ENCODE data around the gene ANO7.

Gene ANO7

DNA sequence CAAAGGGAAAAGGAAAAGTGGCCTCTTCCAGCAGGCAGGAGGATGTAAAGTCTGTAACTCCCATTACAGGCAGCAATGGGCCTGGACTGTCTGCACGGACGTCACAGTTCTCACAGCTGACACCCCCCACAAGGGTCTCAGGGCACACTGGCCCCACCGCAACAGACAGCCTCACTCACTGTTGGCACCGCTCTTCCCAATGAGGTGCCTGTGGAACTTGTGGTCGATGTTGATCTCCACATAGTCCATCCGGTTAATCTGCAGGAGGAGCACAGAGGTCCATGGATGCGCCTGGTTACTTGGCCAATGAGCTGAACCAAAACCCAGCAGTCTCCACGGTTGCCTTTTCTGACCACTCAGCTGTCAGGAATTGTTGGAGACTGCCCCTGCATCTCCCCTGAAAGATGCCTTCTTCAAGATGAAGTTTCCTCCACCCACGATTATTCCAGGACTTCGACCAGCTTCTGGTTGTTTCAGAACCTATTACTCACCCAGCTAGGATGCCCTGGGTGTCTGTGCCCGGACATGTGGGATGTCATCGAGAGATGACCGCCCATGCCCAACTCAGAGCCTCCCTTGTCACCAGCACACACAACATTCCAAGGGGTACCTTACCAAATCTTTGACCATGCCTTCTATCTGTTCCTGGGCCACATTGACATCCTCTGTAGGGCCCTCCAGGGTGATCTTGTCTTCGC is 64.5 kb downstream of the ANO7 start:
- no peak for DNase-seq (ENCODE audit: low spot score)

DNA sequence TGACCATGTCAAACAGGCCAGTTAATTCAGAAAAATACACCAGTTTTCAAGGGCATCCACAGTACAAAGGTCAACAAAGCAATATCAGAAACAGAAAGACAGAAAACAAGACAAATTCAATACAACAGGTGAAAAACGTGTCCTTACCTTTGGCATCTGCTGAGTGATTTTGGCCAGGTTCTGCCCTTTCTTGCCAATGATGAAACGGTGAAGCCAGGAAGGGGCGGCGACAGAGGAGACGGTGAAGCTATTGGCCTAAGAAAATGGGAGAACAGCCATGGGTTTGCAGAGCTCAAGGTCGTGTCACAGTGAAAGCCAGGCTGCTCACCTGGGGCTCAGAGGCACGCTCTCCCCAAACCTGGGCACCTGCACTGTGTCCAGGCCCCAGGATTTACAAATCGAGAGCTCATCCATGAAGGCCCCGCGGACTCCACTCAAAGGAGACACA is 66.5 kb downstream of the ANO7 start:
- no peak for DNase-seq (ENCODE audit: low spot score)

DNA sequence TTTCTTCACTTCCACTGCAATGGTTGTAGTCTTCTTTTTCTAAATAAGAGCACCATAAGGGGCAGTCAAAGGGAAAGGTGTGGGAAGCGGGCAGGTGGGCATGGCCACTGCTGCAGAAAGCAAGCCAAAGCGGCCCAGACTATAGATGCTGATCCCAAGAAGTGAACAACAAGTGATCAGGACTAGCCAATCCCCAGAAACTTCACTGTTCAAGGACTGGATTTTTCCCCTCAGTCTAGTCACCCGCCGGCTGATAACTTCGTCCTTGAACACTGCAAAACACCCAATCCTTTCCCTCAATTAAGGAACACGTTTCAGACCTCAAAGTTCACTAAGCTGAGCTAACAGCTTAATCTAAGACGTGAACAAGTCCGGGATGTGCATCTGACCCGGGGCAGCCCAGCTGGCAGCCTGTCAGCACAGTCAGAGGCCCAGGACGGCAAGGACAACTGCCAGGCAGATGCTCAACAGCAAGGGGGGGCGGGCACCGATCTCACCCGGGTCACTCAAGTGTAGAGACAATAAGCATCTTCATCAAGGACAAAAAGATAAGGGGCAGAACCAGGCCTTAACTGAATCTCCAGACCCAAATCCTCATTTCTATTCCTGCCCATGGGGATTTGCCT is 67.2 kb downstream of the ANO7 start:
- DNase-seq (ENCODE audit: low spot score), result no peak

DNA sequence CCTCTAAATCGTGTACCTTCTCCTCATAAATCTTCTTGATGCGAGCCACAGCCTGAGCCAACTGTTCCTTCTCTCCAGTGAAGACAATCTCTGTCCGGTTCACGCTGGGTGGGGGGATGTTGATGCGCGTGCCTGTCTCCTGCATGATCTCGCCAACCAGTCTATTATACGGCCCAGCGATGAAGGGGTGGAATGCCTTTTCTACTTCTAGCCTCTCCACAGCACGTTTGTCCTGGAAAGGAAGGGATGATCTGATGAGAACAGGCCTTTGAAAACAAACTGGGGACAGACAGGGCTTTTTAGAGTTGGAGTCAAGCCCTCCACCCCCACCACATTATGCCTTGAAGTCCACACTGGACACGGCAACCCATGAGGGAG is 67.7 kb downstream of the ANO7 start:
- no peak for DNase-seq (ENCODE audit: low spot score)

DNA sequence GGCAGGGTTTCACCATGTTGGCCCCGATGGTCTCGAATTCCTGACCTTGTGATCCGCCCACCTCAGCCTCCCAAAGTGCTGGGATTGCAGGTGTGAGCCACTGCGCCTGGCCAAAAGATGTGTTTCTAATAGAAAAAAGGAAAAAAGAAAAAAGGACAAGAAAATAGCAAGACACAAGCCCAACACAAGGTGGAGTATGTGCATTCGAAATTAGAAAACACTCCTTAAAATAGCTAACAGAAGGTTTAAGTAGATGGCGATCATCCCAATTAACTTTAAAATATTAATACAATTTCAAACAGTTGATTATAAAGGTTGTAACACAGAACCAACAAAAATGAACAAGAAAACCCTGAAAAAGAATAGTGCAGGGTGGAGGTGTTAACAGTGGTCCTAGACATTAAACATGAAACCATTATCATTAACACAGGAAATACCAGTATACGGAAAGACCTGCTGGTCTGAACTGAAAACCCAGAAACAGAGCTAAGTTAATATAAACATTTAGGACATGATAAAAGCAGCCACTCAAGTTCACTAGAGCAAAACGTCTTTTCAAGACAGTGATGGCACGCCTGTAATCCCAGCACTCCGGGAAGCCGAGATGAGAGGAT is 69.0 kb downstream of the ANO7 start:
- no peak for DNase-seq (ENCODE audit: low spot score)

DNA sequence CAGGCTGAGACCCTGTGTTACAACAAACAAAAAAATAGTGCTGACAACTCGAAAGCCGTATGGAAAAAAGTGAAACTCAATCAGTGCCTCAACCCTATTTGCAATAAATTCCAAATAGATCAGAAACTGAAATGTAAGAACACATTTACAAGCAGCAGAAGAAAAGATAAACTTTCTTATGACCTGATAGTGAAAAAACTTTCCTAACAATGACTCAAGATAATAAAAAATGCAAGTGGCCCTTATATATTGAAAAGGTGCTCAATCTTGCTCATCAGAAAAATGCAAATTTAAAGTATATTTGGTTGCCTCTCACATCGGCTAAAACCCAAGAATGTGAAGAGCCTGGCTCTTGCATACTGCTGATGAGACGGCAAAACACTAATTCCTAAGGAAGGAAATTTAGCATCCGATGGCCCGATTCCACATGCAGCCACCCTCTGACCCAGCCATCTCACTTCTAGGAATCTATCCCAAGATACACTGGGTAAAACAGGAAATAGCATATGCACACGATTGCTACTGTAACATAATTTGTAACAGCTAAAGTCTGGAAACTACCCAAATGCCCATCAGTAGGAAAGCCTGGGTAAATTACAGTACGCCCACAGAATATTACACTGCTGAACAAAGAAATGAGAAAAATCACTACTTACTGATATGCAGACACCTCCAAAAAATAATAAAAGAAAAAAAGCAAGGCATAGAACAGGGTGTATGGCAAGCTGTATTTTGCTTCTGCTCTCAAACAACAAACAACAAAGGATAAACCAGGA is 70.2 kb downstream of the ANO7 start:
- DNase-seq (ENCODE audit: low spot score), result no peak

DNA sequence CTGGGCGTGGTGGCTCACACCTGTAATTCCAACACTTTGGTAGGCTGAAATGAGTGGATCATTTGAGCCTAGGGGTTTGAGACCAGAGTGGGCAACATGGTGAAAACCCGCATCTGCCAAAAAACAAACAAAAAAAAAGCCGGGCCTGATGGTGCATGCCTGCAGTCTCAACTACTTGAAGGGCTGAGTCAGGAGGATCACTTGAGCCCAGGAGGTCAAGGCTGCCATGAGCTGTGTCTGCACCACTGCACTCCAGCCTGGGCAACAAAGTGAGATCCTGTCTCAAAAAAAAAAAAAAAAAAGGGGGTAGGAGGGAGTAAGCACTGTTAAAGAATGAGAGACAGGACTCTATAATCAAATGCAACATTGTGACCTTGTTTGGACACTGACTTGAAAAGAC is 72.4 kb downstream of the ANO7 start:
- DNase-seq (ENCODE audit: low spot score), result no peak

DNA sequence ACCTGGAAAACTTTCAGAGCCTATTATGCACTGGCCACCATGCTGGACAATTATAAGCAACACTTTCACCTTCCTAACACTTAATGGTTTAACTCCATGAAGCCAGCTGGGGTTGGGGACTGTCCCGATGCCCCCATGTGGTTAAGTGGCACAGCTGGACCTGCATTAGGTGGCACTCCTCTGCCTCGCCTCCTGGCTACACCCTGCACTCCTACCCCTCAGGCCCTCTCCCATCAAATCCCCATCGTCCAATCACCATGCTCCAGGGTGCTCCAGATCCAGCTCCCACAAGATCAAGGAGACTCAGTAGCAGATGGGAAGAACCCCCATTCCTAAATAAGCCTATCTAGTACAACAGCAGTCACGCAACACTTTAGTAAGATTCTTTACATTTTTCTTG is 73.2 kb downstream of the ANO7 start:
- DNase-seq (ENCODE audit: low spot score), result no peak

DNA sequence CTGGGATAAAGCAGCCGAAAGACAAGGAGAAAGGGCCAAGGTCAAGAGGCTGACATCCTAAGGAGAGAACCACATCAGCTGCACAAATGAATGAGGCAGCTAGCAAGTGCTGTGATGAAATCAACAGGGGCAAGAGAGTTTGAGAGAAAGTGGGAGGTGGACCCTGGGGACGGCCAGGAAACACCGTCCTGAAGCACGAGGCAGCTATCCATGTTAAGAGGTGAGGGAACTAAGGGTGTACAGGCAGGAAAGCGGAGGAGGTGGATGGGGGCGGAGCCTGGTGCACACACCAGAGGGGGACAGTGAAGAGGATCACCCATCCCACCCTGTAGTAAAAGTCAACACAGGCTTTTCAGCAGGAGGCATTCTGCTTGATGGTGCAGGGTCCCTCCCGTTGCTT is 74.6 kb downstream of the ANO7 start:
- DNase-seq (ENCODE audit: low spot score), result no peak

DNA sequence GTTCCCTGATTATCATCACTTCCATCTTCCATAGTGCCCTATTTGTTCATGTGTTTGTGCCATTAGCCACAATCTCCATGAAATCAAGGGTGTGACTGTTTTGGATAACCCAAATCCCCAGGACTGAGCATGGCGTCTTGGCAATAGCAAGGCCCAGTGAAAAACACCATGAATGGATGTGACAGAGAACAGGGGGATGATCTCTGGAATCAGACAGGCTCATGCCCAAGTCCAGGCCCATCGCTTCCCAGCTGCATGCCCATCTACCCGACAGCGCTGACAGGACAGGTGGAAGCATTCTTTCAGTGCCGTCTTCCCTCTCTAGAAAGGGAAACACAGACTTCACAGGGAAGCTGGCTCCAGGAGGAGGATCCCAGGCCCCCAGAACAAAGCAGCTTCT is 77.0 kb downstream of the ANO7 start:
- no peak for DNase-seq (ENCODE audit: low spot score)

DNA sequence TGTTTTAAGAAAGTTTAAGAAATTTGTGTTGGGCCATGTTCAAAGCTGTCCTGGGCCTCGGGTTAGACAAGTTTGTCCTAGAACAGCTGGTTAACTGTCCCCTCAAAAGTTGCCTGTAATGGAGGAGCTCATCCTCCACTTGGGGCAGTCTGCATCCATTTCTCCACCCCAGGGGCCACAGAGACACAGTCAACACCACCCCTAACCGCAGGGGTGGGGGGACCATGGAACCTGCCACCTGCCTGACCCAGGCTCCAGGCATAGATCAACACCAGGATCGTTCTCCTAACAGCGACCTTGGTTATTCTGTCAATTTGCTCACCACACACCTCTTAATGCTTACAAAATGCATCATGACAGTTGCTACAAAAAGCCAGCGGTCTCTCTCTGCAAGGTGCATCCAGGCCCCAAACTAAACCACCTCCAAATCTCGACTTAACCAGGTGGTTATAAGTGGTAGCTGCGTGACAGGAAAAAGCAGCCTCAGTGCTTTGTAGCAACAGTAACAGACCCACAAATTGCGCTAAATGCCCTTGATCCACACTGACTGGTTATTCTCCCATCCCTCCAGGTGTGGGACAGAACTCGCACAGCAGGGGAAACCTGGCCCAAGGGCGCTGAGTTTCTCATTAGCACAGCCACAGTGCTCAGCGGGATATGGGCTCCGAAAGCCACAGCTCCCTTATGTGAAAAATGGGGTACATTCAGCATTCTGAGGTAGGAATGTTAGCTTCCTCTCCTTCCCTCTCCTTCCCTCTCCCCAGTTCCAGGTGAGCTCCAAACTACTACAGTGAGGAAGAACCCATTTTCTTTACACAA is 79.0 kb downstream of the ANO7 start:
- DNase-seq (ENCODE audit: low spot score), result no peak

DNA sequence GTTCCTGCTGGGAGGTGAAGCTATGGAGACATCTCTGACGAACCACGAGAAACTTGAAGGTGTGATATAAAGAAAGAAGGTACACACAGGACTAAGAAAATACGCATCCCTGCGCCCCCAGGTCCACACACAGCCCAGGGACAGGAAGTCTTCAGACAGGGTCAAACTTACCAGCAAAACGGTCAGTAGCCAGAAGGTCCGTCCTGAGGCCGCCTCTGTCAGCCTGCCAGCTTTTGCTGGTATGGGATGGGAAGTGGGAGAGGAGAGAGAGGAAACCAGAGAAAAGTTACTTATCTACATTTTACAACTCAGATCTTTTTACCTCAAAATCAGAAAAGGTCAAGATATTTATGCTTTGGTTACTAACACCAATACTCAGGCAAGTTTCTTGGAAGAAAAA is 79.8 kb downstream of the ANO7 start:
- DNase-seq (ENCODE audit: low spot score), result no peak

DNA sequence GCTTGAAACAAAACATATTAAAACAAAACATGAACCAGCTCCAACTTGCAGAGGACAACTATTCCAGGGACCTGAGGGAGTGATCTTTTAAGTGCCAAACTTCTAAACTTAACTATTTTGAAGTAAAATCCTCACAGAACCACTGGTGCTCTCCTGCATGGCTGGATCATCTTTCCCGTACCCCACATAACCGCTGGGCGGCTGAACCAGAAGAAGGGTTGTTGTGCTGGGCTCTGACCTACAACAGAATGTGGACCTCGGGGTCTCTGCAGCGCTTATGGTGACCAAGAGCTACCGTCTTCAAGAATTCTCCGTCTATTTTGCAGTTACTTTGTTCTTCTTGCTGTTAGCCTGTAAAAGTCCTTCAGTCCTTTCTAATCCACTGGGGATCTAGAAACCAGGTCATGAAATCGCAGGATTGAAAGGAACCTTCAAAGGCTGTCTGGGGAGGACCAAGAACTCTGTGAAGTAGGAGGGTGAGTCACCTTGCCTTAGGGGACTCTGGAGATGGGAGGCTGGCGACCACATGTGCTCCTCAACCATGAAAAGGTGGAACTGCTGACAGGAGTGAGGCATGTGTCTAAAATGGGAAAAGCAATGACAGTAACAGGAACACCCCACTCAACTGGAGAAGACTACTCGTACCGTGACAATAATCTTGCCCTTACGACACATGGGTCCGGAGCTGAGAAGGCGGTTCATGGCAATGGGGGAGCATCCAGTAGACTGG is 80.4 kb downstream of the ANO7 start:
- no peak for DNase-seq (ENCODE audit: low spot score)

DNA sequence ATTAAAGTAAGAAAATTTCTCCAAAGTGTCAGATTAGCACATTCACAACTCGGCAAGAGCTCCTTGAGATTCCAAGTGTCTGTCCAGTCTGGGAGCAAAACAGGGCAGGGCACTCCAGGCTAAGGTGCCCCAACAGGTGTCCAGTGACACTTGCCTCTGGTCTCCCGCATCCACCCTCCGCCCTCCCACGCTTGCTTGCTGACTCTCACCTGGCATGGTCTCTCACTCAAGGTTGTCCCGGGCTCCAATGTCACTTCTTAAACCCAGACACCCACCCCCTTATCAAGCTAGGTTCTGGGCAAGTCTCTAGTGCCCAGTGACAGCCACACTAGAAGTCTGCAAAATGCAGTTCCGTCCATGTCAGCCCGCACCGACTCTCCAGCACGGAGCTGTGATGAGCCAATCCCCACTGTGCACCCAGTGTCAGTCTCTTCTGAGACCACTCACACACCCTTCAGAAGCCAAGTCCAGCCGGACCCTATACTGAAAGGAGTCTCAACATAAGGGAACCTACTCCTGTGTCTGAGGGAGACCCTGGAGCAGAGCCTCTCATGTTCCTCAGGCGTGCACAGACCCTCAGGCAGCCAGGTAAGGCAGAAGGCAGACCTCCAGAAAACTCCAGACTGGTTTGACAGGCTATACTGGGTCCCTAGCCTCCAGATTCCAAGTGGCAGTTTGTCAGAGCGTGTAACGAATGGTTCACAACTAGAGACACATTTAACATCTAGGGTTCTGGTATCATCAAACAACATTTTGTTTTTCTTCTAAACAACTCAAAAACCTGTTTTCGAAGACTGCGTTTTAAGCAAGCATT is 81.4 kb downstream of the ANO7 start:
- no peak for DNase-seq (ENCODE audit: low spot score)

DNA sequence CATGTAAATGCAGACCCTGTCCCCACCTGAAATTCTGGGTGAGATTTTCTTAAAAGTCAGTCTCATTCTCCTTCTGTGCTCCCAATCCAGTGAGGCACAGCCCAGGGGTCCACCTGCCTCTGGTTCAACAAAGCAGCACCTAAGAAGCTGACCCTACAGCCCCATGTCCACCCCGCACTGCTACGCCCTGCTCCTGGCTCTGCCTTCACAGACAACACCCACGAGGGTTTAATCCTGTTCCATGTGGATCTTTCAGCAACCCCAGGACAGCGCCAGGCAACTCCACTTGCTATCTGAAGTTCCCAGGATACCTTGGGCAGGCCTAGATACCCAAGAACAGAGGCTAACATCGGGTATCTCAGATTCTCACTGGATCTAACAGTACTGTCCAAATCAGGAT is 82.1 kb downstream of the ANO7 start:
- DNase-seq (ENCODE audit: low spot score), result no peak

DNA sequence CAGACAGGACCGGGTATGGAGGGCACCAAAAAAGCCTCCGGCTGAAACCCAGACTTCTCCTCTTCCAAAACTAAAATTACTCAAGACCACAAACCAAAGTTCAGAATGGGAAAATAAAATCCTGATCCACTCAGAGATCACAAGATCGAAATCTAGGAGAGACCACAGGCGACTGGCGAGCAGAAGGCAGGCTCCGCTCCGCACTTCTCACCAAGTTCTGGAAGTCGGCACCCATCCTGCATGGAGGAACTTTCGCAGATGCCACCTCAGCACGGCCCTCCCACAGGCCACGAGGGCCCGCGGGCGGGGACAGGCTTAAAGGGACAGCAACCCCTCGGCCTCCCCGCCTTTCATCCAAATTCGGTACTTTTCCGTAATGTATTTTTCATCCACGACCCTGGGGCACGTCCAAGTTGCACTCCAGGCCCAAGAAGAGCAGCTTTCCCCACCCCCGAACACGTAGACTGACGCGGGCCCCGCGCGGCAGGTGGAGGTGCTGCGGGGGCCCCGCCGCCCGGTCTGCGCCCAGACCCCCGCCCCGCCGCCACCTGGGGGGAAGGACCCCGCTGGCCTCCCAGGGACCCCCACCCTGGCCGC is 83.3 kb downstream of the ANO7 start:
- peak; percentile 83 for DNase-seq (ENCODE audit: low spot score)

DNA sequence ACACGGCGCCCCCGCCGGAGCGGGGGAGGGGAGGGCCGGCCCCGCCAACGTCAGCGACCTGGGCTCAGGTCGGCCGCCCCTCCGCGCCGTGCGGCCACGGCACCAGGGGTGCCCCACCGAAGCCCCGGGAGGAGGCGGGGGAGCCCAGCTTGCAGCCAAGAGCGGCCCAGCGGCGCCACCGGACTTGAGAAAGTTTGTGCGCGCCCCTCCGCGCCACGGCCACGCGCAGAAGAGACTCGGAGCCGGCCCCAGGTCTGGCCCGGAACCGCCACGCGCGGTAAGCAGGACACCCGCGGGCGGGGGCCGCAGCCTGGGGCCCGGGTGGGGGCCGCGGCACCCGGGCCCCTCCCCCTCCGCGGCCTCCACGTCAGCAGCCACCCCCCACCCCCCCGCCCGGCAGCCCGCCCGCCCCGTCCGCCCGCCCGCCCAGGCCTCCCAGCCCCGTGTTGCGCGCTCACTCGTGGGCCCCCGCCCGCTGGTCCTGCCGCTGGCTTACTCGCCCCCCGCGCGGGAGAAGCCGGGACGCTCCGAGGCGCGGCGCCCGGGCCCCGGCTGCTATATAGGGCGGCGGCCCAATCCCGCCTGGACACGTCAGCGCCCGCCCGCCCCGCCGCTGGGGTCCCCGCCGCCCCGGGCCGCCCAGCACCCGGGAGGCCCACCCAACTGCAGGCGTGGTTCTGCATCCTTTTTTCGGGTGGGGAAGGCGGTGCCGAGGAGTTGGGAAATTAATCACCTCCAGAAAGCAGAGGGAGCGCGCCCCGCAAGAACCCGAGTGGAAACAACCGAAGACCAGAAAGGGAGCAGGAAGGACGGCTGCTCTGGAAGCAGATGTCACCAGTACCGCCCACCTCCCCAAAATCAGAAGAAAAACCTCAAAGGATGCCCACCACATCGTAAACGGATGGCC is 84.1 kb downstream of the ANO7 start:
- DNase-seq (ENCODE audit: low spot score), result peak; percentile 78

DNA sequence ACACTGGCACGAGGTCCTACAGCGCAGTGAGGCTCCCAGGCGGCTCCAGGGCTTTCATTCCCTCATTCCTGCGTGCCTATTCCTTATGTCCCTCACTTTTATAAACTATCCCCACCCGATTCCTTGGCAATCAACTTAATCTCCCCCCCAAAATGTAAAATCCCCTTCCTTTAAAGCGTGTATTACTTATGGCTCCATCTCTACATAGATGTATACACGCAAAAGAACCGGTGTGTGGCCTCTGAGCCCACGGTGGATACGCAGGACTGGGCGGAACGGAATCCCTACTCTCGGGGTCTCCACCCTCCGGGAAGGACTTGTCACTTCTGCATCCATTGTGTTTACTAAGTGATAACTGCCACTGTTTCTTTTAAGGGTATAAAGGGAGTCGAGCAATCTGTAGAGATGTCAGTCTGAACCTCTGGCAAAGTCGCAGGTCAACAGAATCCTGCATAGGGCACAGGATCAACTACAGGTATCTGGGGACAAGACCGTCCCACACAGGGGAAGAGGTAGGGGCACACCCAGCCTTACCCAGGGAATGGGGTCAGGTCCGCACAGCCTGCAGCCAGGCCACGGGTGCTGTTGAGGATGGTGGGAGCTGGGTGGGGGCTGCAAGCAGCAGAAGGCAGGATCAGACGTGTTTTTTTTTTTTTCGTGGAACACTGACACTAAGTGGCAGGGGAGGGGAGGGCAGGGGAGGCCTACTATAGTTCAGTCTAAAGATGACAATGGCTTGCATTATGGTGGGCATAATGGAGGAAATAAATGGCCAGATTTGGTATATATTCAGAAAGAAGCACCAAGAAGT is 84.9 kb downstream of the ANO7 start:
- no peak for DNase-seq (ENCODE audit: low spot score)

All from hepatic stellate cell (primary cell).